ENCODE results near the gene MSH3. TPM values are rescaled to one million over a fixed set of nuclear protein-coding genes. Genes with fewer than 3 reads are reported as not detected.

MSH3 gene
- total and polyA plus RNA-seq, 2 of the 8 experiments (the other 6 are each of a cell fraction or from before 2014, with no cell fraction given) = 3.6 to 22.6 TPM

DNA sequence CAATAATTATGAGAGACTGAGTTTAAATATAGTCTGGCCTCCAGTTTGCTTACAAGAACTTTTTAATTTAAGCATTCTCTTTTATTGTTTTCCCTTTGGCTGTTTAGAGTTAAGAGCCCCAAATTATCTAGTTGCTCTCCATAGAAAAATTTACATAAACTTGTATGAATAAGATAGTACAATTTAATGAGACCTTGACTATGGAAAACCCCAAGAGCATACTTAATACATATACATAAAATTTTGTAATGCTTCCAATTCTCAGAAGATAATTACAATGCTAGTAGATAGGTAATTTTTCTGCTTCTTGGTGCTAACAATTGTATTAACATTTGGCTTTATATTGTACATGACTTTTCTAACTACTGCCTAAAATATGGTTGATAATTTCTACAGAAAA lies 20.3 kb upstream of the MSH3 start:
- H3K23me2 ChIP-seq (ENCODE audit: low read depth, low read length) = no peaks in the 10 kb centered on the region; the same call in 1 of the 2 replicates
- H2BK15ac ChIP-seq (ENCODE audit: low read length) = no peak overlapping the region
- H3K14ac ChIP-seq (ENCODE audit: insufficient read length) = no peak overlapping the region
- H3K4ac ChIP-seq (replicated peaks; ENCODE audit: insufficient read length, low read depth, low read length) = no peak overlapping the region
- H2AK5ac ChIP-seq (ENCODE audit: low read depth, low read length) = no peak overlapping the region
- H4K91ac ChIP-seq (replicated peaks; ENCODE audit: insufficient read length, low read length) = no peak overlapping the region
- FAIRE-seq = no peak
- H2BK20ac ChIP-seq (ENCODE audit: low read length) = no peak overlapping the region
- H4K8ac ChIP-seq (ENCODE audit: extremely low read depth, insufficient read depth, low read length) = no peak overlapping the region
- H4K20me1 ChIP-seq (replicated peaks in 1 of 2; ENCODE audit: control insufficient read depth in 1 of 2, insufficient read depth in 2 of 2, low read length in 2 of 2) = peaks cover 0 to 2% of the 10 kb centered on the region in 2 experiments
- no peak overlapping the region for H2BK12ac ChIP-seq (ENCODE audit: low read depth, low read length)
- no peak overlapping the region for H2BK120ac ChIP-seq (replicated peaks; ENCODE audit: low read depth, low read length)
- no peak overlapping the region for H3K27ac ChIP-seq (ENCODE audit: low read depth, low read length)
- no peak overlapping the region for H3K18ac ChIP-seq (ENCODE audit: extremely low read depth, low read length)
- no peak overlapping the region for H2AFZ ChIP-seq (ENCODE audit: low read length)
- H3K27me3 ChIP-seq (replicated peaks in 1 of 4; ENCODE audit: control insufficient read depth in 3 of 4, extremely low read depth in 1 of 4, insufficient read depth in 3 of 4, low read length in 3 of 4) = no peaks in the 10 kb centered on the region
- H3K4me1 ChIP-seq (replicated peaks in 1 of 4; ENCODE audit: control insufficient read depth in 3 of 4, insufficient read depth in 4 of 4, low read length in 3 of 4) = no peaks in the 10 kb centered on the region
- H3K79me2 ChIP-seq (ENCODE audit: control insufficient read depth in 1 of 2, insufficient read depth in 2 of 2, low read length in 2 of 2) = no peaks in the 10 kb centered on the region
- H3K9me3 ChIP-seq (ENCODE audit: insufficient read depth in 2 of 2, low read depth in 1 of 2, low read length in 1 of 2) = no peaks in the 10 kb centered on the region
- H2BK5ac ChIP-seq (ENCODE audit: low read depth, low read length) = no peak overlapping the region
- H3K36me3 ChIP-seq (ENCODE audit: control insufficient read depth in 2 of 4, insufficient read depth in 4 of 4, low read length in 3 of 4) = peaks cover 0 to 66% (median 21%) of the 10 kb centered on the region in 4 experiments
- no peaks in the 10 kb centered on the region for H3K79me1 ChIP-seq (ENCODE audit: low read depth, low read length)
- H3K56ac ChIP-seq (replicated peaks; ENCODE audit: insufficient read length, low read depth, low read length) = no peak overlapping the region
- no peak overlapping the region for H3K9ac ChIP-seq (replicated peaks in 1 of 4; ENCODE audit: extremely low read depth in 1 of 4, low read depth in 3 of 4, low read length in 3 of 4)
- H4K5ac ChIP-seq (ENCODE audit: insufficient read length, low read depth, low read length) = no peak overlapping the region
- H3K4me3 ChIP-seq (ENCODE audit: extremely low read depth in 1 of 4, insufficient read depth in 2 of 4, low read depth in 3 of 4, low read length in 4 of 4) = no peak overlapping the region
- no peak overlapping the region for H3K23ac ChIP-seq (ENCODE audit: insufficient read length)
- H3K4me2 ChIP-seq (ENCODE audit: insufficient read depth in 1 of 2, low read depth in 2 of 2, low read length in 2 of 2) = no peak overlapping the region
- DNase-seq (ENCODE audit: low read depth in 1 of 2, low spot score in 2 of 2) = no peak
- CTCF ChIA-PET (ENCODE audit: partially characterized antibody) = no interaction called here
- TF ChIP-seq TBP (IDR thresholded peaks at IDR 0.05; ENCODE audit: low read depth, low read length) = no peak
- TF ChIP-seq CBX5 (IDR thresholded peaks at IDR 0.05; ENCODE audit: low read depth, low read length) = no peak
- no peak for TF ChIP-seq SP2 (IDR thresholded peaks at IDR 0.05; ENCODE audit: low read length)
- TF ChIP-seq ASH2L (IDR thresholded peaks at IDR 0.05; ENCODE audit: low read length) = no peak
- TF ChIP-seq TAF7 (optimal IDR thresholded peaks at IDR 0.05; ENCODE audit: borderline replicate concordance, low read depth, low read length) = no peak
- POLR2A ChIA-PET (ENCODE audit: partially characterized antibody) = no interaction called here

Data from H1 (cell line).